Activated CD8-positive, alpha-beta memory T cell treated with anti-CD3 and anti-CD28 coated beads, Interleukin-2, amount 50 U/mL, for 24 hours (primary cell): Measurements from ENCODE around the gene CLIC5.
"Not testable (repeated sequence)": the region's sequence is repeated elsewhere in the genome, so short reads cannot be mapped to it uniquely, and the experiment has no call there.

Source experiments
- DNase-seq: peaks from one replicate; pipeline ENCODE4 v3.0.0-alpha.2; 2020; ENCODE audit errors: extremely low read depth

Gene CLIC5

GRCh38 chr6:45927421-45928320 is 88.0 kb downstream of the CLIC5 start:
- DNase-seq: no peak

DNA sequence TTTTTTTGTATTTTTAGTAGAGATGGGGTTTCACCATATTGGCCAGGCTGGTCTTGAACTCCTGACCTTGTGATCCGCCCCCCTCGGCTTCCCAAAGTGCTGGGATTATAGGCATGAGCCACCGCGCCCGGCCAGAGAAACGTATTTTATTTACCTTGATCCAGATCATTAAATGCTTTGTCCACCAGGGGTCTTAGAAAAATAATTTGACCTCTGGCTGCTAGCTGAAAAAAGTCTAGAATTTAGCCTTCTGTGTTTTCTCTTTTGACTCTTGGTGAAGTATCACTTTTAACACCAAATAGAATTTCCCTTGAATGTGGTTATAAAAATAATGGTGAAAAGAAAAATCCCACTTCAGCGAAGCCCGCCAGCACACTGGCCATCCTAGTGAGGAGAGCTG is 89.2 kb downstream of the CLIC5 start:
- DNase-seq: not testable (repeated sequence)

- DNase-seq: no peak
These were observed 90.8 kb downstream of the CLIC5 start for GRCh38 chr6:45924763-45925342.

GRCh38 chr6:45923831-45924391 is 91.7 kb downstream of the CLIC5 start:
- peak; percentile 26 for DNase-seq

GRCh38 chr6:45922728-45923351 is 92.8 kb downstream of the CLIC5 start:
- DNase-seq: no peak

- DNase-seq: no peak
These were observed 93.9 kb downstream of the CLIC5 start for GRCh38 chr6:45921691-45922281.

DNA sequence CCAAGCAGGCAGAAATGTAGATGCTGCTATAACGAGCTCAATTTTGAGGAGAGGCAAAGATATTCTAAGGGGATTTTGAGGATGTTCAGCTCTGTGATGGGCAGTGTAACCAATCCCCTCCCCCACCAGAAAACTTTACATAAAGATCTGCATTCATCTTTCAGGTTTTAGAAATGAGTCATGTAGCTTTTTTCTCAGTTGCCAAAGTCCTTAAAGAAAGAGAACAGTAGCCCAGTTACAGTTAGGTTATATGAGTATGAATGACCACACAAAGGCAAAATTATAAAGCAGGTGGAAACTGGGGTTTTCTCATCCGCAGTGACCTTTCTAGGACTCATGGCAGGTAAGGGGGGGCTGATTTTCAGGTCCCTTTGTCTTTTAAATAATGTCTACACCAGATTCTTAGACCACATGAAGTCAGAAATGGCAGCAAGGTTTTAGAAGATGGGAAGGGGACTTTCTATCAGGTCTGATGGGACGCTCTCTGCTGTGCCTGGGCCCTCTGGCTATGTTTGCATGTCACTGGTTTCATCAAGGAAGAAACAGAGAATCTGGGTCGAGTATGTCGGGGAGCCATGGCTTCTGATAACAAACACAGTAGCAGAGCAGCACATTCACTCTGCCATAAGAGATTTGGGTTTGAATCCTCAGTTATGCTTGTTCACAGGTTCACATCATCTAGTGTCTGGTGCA is 94.7 kb downstream of the CLIC5 start:
- DNase-seq: no peak

DNA sequence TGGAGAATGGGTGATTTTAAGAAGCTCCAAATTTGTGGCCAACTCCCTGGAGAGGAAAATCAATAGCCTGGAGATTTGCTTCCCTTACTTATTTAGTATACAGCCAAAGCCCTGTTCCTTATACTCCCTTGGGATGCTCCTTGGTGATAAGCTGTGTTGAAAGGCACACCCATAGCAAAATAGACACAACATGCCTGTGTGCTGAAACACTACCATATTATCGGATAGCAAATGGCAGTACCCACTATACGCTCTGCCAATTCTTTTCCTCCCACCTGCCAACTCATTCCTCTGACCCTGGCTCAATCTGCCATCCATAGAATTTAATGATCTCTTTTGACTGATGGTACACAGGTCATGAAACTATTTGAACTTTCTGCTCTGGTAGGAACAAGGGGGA is 98.2 kb downstream of the CLIC5 start:
- no peak for DNase-seq

DNA sequence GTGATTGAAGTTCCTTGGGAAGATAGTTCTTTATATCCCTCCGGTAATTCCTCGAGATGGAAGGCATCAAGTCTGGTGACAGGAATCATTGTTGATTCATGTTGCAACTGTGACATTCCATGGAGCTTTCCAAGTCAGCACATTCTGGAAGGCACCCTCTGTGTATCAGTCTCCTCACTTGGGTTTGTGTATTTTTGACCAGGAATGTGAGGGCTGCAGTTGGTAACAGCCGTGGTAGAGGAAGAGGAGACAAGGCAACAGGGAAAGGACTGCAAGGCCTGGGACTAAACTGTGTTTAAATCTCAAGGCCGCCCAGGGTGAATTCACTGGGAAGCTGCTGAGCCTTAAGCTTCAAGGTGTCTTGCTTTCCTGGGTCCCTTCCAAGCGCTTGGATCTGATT is 99.0 kb downstream of the CLIC5 start:
- DNase-seq: no peak

GRCh38 chr6:45915780-45916468 is 99.7 kb downstream of the CLIC5 start:
- DNase-seq: no peak

DNA sequence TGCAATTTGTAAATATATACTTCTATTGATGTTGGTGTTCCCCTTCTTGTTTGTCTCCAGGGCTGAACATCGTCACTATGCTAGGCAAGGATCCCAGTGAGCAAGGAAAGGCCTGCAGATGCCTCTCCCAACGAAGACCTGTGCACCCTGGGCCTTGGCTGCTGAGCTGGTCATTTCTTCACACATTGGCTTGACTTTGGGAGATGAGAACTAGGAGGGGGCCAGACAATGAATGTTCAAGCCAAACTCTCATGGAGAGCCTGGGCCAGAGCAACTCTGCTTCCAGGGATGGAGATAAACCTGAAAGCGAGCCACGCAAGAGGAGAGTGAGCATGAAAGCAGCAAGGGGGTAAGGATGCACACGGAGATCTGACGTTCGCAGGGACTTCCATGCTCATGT is 104.0 kb downstream of the CLIC5 start:
- no peak for DNase-seq

DNA sequence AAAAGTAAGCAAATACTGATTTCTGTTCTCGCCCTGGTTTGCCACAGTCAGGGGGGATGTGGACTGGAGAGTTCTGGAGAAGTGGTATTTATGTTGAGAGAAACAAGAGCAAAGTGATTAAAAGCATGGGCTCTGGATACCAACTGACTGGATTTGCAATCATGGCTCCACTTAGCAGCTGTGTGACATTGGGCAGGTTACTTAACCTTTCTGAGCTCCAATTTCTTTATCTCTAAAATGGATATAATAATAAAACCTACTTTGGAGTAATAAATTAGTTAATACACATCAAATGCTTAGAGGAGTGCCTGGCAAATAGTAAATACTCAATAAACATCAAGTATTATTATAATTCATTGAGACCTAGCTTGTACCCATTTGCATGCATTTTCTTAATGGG is 111.7 kb downstream of the CLIC5 start:
- DNase-seq: no peak

- no peak for DNase-seq
These were observed 112.7 kb downstream of the CLIC5 start for GRCh38 chr6:45902984-45903383.

DNA sequence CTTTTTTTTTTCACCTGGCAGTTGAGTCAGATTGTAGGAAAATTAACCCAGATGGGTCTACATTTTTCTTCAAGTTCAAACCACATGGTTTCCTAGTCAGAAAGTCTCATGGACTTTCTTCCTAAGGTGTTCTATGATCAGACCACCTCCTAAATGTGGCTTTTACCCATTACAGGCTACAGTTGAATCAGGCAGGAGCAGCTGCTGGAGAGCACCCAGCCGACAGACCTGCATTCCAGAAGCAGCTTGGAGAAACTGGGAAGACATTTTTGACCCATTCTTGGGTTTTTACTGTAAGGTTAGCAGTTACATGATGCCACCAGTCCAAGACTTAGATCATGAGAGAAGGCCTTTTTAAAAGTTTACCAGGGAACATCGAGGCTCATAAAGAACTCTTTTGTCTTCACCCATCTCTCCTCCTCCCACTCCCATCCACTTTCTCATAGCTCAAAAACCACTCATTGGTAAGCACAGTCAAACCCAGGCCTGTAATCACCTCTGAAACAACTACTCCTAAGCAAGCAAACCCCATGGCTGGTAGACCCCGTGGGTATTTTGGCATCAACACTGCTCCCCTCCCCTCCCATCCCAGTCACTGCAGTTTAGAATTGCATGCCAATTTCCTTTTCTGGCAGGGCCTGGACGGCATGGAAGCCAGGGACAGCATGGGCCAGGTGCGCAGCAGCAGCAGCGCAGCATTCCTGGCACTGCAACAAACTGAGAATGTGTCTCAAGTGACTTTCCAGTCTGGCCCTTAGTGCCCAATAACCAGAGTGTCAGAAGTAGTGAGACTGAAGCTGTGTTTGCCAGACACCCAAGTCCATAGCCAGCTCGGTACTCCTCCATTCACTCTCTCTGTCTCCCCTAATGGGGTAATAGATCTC is 113.7 kb downstream of the CLIC5 start:
- no peak for DNase-seq

DNA sequence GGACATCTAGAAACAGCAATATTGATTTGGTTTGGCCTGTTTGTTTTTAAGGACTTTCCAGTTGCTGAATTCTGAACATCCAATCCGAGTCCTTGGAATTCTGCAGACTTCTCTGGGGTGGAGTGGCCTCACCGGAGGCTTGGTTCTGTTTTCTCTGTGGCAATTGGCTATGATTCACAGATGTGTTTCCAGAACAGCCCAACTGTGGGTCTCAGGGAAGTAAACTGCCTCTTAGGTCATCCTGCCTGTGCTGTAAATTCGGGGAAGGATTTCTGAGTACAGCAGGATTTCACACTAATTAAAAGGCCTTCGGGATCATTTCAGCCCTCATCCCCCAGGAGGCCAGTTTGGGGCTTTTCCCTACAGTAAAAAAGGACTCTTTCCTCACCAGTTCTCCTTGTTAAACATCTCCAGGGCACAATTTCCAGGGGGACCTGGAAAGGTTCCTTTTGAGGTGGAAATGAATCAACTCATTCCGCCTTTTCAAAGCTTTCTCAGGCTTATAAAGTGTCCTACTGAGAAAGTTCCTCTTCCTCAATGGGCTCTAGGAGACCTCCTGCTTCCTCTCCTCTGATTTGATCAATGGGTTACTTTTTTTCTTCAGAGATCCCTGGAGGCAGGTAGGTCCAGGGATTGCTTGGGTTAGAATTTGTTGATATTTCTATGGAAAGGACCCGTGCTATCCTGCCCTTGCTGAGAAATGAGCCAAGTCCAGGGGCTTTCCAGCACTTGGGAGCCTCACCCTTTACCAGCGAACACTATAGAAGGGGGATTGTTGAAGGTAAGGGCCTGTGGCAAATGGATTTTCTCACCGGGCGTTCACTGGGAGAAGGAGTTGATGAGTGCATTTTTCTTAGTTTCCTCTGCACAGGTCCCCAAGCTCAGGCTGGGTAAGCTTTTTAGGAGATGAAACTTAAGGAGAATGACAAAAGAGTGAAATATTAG is 114.6 kb downstream of the CLIC5 start:
- DNase-seq: no peak

GRCh38 chr6:45899683-45899946 is 116.0 kb downstream of the CLIC5 start:
- no peak for DNase-seq

DNA sequence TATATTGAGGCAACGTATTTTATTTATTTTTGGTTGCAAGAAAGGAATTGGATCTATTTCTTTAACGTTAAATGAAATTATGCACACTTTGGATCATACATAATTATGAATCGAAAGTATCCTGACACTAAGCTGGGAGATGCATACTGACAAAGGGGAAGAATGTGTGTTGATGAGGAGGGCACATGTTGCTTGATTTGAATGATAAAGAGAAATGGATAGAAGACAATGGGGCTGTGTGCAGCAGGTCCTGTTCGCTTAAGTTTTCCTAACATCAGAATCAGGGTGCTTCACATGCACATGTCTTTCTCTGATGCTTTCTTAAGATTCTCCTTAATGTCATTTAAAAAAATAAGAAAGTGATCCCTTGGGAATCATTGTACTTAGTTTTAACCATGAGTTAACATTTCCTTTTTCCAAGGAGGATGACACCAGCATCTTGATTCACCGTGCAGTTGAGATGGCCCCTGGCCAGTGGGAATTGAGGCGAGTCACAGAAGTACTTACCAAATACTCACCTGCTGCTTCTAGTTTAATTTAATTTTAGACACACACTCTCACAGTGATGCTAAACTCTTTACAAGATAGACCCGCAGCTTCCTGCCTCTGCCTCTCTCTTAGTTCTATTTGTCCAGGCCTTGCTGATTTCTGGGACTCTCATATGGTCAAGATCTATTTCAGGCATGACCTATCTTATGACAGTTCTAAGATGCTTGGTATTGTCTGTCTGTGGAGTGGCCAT is 116.5 kb downstream of the CLIC5 start:
- DNase-seq: no peak

DNA sequence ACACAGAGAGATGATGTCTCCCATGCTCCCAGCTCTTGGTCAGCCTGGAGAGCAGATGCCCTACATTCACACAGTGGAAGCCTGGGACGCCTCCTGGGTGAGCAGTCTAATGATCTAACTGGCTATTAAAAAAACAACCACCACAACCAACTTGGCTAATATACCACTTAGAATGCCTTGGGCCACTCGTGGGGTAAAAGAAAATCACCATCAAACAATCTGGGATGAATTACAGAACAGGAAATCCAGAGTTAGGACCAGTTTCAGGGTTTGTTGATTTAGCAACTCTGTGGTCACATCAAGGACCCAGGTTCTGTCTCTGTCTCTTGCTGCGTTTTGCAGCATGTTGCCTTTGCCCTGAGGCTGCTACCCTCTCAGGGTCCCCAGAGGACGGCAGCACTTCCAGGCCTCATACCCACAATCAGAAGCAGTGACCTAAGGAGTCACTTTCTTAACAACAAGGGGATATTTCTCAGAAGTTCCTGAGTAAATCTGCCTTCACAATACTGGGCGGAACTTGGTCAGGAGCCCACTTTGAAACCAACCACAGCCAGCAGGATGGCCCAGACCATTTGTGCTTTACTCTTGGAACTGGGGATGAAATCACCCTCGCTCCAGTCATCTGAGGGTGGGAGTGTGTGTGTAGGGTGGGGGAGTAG is 118.7 kb downstream of the CLIC5 start:
- no peak for DNase-seq
